Activated B cell treated with CpG ODN at 0.5 μM for 24 hours (primary cell): ENCODE measurements around the gene BRD4. TPM values are rescaled to one million over a fixed set of nuclear protein-coding genes. Genes with fewer than 3 reads are reported as not detected.

Experiments
- ATAC-seq: fragments of 200-7000 bp; cut with Tn5 transposase; one replicate; pipeline ENCODE4 v1.10.0; 2021; ENCODE audit warnings: low read depth, mild to moderate bottlenecking, moderate library complexity
- CTCF ChIA-PET: fragments of 350-600 bp; sonication (Branson Sonifier 250); formaldehyde crosslinking; loops from one replicate; lab custom pipeline; 2021; ENCODE audit warnings: antibody characterized with exemption; lab: Charles Lee
- POLR2A ChIA-PET: fragments of 350-600 bp; sonication (Branson Sonifier 250); formaldehyde crosslinking; loops from one replicate; lab custom pipeline; 2021; ENCODE audit warnings: antibody characterized with exemption; lab: Charles Lee
- DNase-seq: peaks from one replicate; pipeline ENCODE4 v3.0.0; 2022
- H3K27ac Mint-ChIP-seq: one replicate; pipeline ENCODE4 v1.8.0; 2020; ENCODE audit warnings: mixed read lengths
- H3K27me3 Mint-ChIP-seq: one replicate; pipeline ENCODE4 v1.8.0; 2021; ENCODE audit warnings: mixed read lengths
- H3K36me3 Mint-ChIP-seq: one replicate; pipeline ENCODE4 v1.8.0; 2021; ENCODE audit warnings: low read depth, mixed read lengths
- H3K4me1 Mint-ChIP-seq: one replicate; pipeline ENCODE4 v1.8.0; 2021; ENCODE audit warnings: mixed read lengths
- H3K4me3 Mint-ChIP-seq: one replicate; pipeline ENCODE4 v1.8.0; 2020; ENCODE audit warnings: mild to moderate bottlenecking, mixed read lengths
- H3K9me3 Mint-ChIP-seq: one replicate; pipeline ENCODE4 v1.8.0; 2020; ENCODE audit warnings: mixed read lengths
- CTCF ChIP-seq: fragments of 200-600 bp; IDR thresholded peaks from one replicate; pipeline ENCODE4 v1.8.0; 2022; ENCODE audit warnings: antibody characterized with exemption, mild to moderate bottlenecking
- intact Hi-C: fragments of 100-400 bp; cut with micrococcal nuclease; formaldehyde crosslinking; loops from one replicate; pipeline ENCODE4 v1.15.1; 2024
- total RNA-seq: library from RNA; stranded (reverse); gene quantifications from 2 replicates; pipeline ENCODE4 v1.2.3, GENCODE V29; 2022

Gene BRD4
- total RNA-seq, 1 donor from 2014 or later: 164 TPM

DNA sequence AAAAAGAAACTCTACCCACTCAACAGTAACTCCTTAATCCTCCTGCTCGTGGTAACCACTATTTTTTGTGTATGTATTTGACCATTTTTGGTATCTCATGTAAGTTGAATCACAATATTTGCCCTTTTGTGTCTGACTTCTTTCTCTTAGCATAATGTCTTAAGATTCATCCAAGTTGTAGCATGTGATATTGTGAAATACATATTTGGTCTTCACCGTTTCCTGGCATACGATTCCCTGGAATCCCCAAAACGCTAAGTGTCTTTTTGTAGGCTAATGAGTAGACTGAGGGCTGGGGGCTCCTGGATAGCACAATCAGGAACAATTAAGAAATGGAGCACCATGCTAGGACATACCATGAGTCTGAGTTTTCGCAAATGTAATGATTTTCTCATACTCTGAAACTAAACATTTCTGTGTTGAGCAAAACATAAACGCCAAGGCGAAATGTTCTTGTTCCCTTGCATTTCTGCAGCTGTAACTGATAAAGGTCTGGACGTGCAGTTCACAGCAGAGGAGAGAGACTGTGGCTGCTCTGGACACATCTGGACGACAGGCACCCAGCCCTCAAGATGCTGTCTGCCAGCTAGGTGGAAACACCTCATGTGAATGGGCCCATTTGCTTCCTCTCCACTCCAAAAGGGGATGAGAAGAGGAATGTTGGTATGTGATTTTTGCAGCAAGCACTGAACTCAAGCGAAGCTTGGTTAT, 38.4 kb downstream of the BRD4 start:
- H3K36me3 Mint-ChIP-seq: peaks cover 26% of the 10 kb centered on the region
- intact Hi-C loops: no loop called here
- H3K4me1 Mint-ChIP-seq: peaks cover 98% of the 10 kb centered on the region
- H3K27me3 Mint-ChIP-seq: no peaks in the 10 kb centered on the region
- H3K4me3 Mint-ChIP-seq: peak overlapping the region; percentile 5
- CTCF ChIA-PET: no interaction called here
- H3K9me3 Mint-ChIP-seq: no peaks in the 10 kb centered on the region
- peak overlapping the region; percentile 51 for H3K27ac Mint-ChIP-seq
- no peak for TF ChIP-seq CTCF
- ATAC-seq: no peak
- POLR2A ChIA-PET: interaction anchor here (1.0 kb wide), 1 partner anchor 85 kb away, joined by 4 read pairs; no protein-coding TSS in a partner anchor
- DNase-seq: no peak

DNA sequence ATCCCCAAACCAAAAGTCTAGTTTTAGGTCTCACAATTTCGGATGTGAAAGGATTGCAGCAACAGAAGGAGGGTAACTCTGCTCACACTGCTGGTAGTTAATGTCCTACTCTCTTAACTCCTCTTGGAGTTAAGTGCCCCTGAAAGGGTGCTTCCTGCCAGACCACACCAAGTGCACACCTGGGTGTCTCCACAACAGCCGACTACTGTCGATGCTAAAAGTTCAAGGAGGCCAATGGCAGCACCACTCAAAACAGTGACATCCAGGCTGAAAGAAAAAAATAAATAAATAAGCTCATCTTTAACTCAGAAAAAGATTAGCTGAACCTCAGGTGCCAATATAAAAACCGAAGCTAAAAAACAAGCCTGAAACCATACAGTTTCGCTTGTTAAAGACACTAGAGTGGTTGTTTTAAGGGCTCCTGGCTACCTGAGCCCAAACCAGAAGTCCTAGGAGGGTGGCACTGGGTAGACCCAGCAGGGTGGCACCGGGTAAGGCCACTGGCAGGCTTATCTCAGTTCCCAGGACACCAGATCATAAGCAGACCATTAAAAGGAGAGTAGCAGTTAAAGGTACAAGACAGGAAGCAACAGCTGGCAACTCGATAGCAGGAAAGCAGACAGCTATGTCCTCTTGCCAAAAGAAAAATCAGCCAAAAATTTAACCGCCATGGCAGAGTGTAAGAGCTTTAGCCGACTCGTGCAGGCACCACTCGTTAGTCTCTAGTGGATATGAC, 39.3 kb downstream of the BRD4 start:
- Mint-ChIP-seq H3K27ac (peak overlapping the region; percentile 85), H3K4me1 (peaks cover 98% of the 10 kb centered on the region), H3K4me3 (peak overlapping the region; percentile 36), H3K9me3 (no peaks in the 10 kb centered on the region), H3K36me3 (peaks cover 26% of the 10 kb centered on the region), H3K27me3 (no peaks in the 10 kb centered on the region)
- DNase-seq: no peak
- intact Hi-C loops: no loop called here
- POLR2A ChIA-PET: interaction anchor here (1.0 to 1.1 kb wide), 2 partner anchors 39 to 86 kb away, joined by 4 to 5 read pairs; partner anchors contain the start of gene BRD4
- no peak for ATAC-seq
- CTCF ChIA-PET: interaction anchor here (0.6 kb wide), 1 partner anchor 12 kb away, joined by 3 read pairs; no protein-coding TSS in a partner anchor
- TF ChIP-seq CTCF: no peak

DNA sequence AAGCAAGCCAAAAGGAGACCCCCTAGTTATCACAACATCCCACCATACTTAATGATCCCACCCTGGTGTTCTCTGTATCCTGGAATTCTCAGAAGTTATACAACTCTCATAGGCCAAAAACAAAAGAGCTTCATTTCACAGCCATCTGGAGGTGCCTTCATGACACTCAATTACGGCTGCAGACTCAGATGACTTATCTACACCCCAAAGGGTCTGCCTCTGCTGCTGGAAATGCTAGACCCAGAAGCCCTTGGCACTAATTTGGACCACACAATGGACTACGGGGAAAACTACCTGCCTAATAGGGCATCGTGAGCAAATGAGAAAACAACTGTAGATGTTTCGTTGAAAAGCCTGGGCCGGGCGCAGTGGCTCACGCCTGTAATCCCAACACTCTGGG, 40.2 kb downstream of the BRD4 start:
- H3K36me3 Mint-ChIP-seq: peaks cover 24% of the 10 kb centered on the region
- DNase-seq (no peak), ATAC-seq (no peak)
- peak overlapping the region; percentile 8 for H3K27ac Mint-ChIP-seq
- H3K27me3 Mint-ChIP-seq: no peaks in the 10 kb centered on the region
- ChIA-PET CTCF (interaction anchor here (1.4 kb wide), 1 partner anchor 33 kb away, joined by 4 read pairs; no protein-coding TSS in a partner anchor), POLR2A (interaction anchor here (1.4 kb wide), 1 partner anchor 42 kb away, joined by 11 read pairs; no protein-coding TSS in a partner anchor)
- H3K4me3 Mint-ChIP-seq: peak overlapping the region; percentile 2
- H3K9me3 Mint-ChIP-seq: no peaks in the 10 kb centered on the region
- no peak for TF ChIP-seq CTCF
- H3K4me1 Mint-ChIP-seq: peaks cover 98% of the 10 kb centered on the region
- intact Hi-C loops: no loop called here

- Mint-ChIP-seq H3K4me3 (peak overlapping the region; percentile 2), H3K4me1 (peaks cover 96% of the 10 kb centered on the region), H3K36me3 (peaks cover 19% of the 10 kb centered on the region), H3K27ac (peak overlapping the region; percentile 8), H3K27me3 (no peaks in the 10 kb centered on the region), H3K9me3 (no peaks in the 10 kb centered on the region)
- ATAC-seq (no peak), DNase-seq (no peak)
- CTCF ChIA-PET: interaction anchor here (1.4 kb wide), 1 partner anchor 33 kb away, joined by 4 read pairs; no protein-coding TSS in a partner anchor
- POLR2A ChIA-PET: interaction anchor here (1.4 kb wide), 1 partner anchor 42 kb away, joined by 11 read pairs; no protein-coding TSS in a partner anchor
- TF ChIP-seq CTCF: no peak
- intact Hi-C loops: no loop called here
Measured at GRCh38 chr19:15291548-15292021, 40.8 kb downstream of the BRD4 start.
